Endothelial cell of umbilical vein (primary cell): Measurements from ENCODE around the gene WDR36.

ENCODE experiments used
- CTCF ChIP-seq, 2 donors: IDR thresholded peaks; 1 replicate in 1 of 2; 2 replicates in 1 of 2; pipeline ENCODE4 v1.5.1; 2011; ENCODE audit warnings: low read length in 2 of 2, mild to moderate bottlenecking in 2 of 2, moderate library complexity in 2 of 2, control low read depth in 1 of 2, inconsistent platforms in 1 of 2, low read depth in 1 of 2; ENCODE audit not compliant: insufficient read depth in 1 of 2; ENCODE audit errors: extremely low read depth in 1 of 2
- EZH2 ChIP-seq: IDR thresholded peaks from 2 replicates; pipeline ENCODE4 v1.6.1; 2012; ENCODE audit warnings: borderline replicate concordance, low read depth, mild to moderate bottlenecking, moderate library complexity, low read length, inconsistent platforms; ENCODE audit not compliant: severe bottlenecking
- MYC ChIP-seq: IDR thresholded peaks from one replicate; pipeline ENCODE4 v1.6.1; 2011; ENCODE audit warnings: mild to moderate bottlenecking, low read depth, low read length
- POLR2AphosphoS5 ChIP-seq: IDR thresholded peaks from 2 replicates; pipeline ENCODE4 v1.6.1; 2012; ENCODE audit warnings: low read depth, mild to moderate bottlenecking, control low read depth, low read length, moderate library complexity; ENCODE audit not compliant: insufficient read depth

- no peak for TF ChIP-seq EZH2
- TF ChIP-seq POLR2AphosphoS5: no peak
- TF ChIP-seq CTCF (IDR thresholded peaks at IDR 0.05; ENCODE audit: extremely low read depth in 1 of 2, insufficient read depth in 1 of 2, low read depth in 1 of 2, low read length in 2 of 2): no peak
- TF ChIP-seq MYC: no peak
Observed at GRCh38 chr5:111071413-111071812, 20.7 kb upstream of the WDR36 start, which contains the start of gene TSLP.
